Mesenchymal stem cell (in vitro differentiated cells and primary cell): ENCODE measurements around the gene CX3CR1.

ENCODE experiments used
- DNase-seq: peaks from one replicate; pipeline ENCODE4 v3.0.0-alpha.2; 2013
- H2AFZ ChIP-seq: one replicate; pipeline ENCODE4 v1.6.1; 2013; ENCODE audit warnings: low read depth, mild to moderate bottlenecking, control low read depth, inconsistent platforms, low read length, moderate library complexity
- H2AK5ac ChIP-seq: 2 replicates; pipeline ENCODE4 v1.6.1; 2013; ENCODE audit warnings: low read length, moderate library complexity, mild to moderate bottlenecking, inconsistent platforms; ENCODE audit not compliant: severe bottlenecking
- H2BK120ac ChIP-seq: one replicate; pipeline ENCODE4 v1.6.1; 2013; ENCODE audit warnings: low read depth, mild to moderate bottlenecking, inconsistent platforms, low read length, moderate library complexity
- H2BK12ac ChIP-seq, 2 experiments: one replicate each; pipeline ENCODE4 v1.6.1; 2013; ENCODE audit warnings: inconsistent platforms in 2 of 2, low read length in 2 of 2, mild to moderate bottlenecking in 2 of 2, moderate library complexity in 2 of 2, control low read depth in 1 of 2
- H2BK15ac ChIP-seq: one replicate; pipeline ENCODE4 v1.6.1; 2013; ENCODE audit warnings: mild to moderate bottlenecking, low read depth, inconsistent platforms; ENCODE audit not compliant: poor library complexity, severe bottlenecking
- H2BK5ac ChIP-seq: 2 replicates; pipeline ENCODE4 v1.6.1; 2013; ENCODE audit warnings: low read depth, mild to moderate bottlenecking, low read length, control low read depth, inconsistent platforms; ENCODE audit not compliant: poor library complexity, severe bottlenecking
- H3K14ac ChIP-seq, 2 experiments: one replicate each; pipeline ENCODE4 v1.6.1; 2013; ENCODE audit warnings: inconsistent platforms in 2 of 2, low read length in 2 of 2, control low read depth in 1 of 2, mild to moderate bottlenecking in 1 of 2, moderate library complexity in 1 of 2
- H3K18ac ChIP-seq, 2 experiments: one replicate each; pipeline ENCODE4 v1.6.1; 2013; ENCODE audit warnings: inconsistent platforms in 2 of 2, low read length in 2 of 2, control low read depth in 1 of 2, low read depth in 1 of 2, mild to moderate bottlenecking in 1 of 2
- H3K23ac ChIP-seq, 2 experiments: one replicate each; pipeline ENCODE4 v1.6.1; 2013; ENCODE audit warnings: inconsistent platforms in 2 of 2, low read length in 2 of 2, mild to moderate bottlenecking in 2 of 2, moderate library complexity in 2 of 2, control low read depth in 1 of 2
- H3K27ac ChIP-seq: 2 replicates; pipeline ENCODE4 v1.5.1; 2013; ENCODE audit warnings: mild to moderate bottlenecking, moderate library complexity, low read length, control low read depth, inconsistent platforms; ENCODE audit not compliant: poor library complexity, severe bottlenecking
- H3K27me3 ChIP-seq, 2 experiments: 2 replicates each; pipeline versions ENCODE4 v1.6.1 to v1.7.0; 2013; ENCODE audit warnings: low read length in 2 of 2, mild to moderate bottlenecking in 2 of 2, moderate library complexity in 2 of 2, control low read depth in 1 of 2, inconsistent platforms in 1 of 2; ENCODE audit not compliant: control insufficient read depth in 1 of 2, insufficient read depth in 1 of 2
- H3K36me3 ChIP-seq, 2 experiments: 2 replicates each; pipeline versions ENCODE4 v1.6.1 to v1.7.0; 2013; ENCODE audit warnings: low read length in 2 of 2, control low read depth in 1 of 2, inconsistent platforms in 1 of 2, low read depth in 1 of 2, mild to moderate bottlenecking in 1 of 2; ENCODE audit not compliant: insufficient read depth in 2 of 2, control insufficient read depth in 1 of 2
- H3K4ac ChIP-seq, 2 experiments: one replicate each; pipeline ENCODE4 v1.6.1; 2013; ENCODE audit warnings: inconsistent platforms in 2 of 2, low read length in 2 of 2, mild to moderate bottlenecking in 2 of 2, moderate library complexity in 2 of 2, control low read depth in 1 of 2, low read depth in 1 of 2
- H3K4me1 ChIP-seq: 2 replicates; pipeline ENCODE4 v1.6.1; 2013; ENCODE audit warnings: low read depth, low read length, control low read depth; ENCODE audit not compliant: control insufficient read depth, insufficient read depth
- H3K4me2 ChIP-seq: 2 replicates; pipeline ENCODE4 v1.6.1; 2013; ENCODE audit warnings: low read length, mild to moderate bottlenecking, inconsistent platforms; ENCODE audit not compliant: poor library complexity, severe bottlenecking
- H3K4me3 ChIP-seq, 2 experiments: 2 replicates each; pipeline versions ENCODE4 v1.5.1 to v1.7.0; 2013; ENCODE audit warnings: low read length in 2 of 2, mild to moderate bottlenecking in 2 of 2, control low read depth in 1 of 2, low read depth in 1 of 2; ENCODE audit not compliant: insufficient read depth in 1 of 2
- H3K79me1 ChIP-seq: replicated peaks from 2 replicates; pipeline ENCODE4 v1.6.1; 2013; ENCODE audit warnings: mild to moderate bottlenecking, control low read depth, low read length, inconsistent platforms; ENCODE audit not compliant: poor library complexity, severe bottlenecking
- H3K9ac ChIP-seq: 2 replicates; pipeline ENCODE4 v1.7.0; 2013; ENCODE audit warnings: mild to moderate bottlenecking, low read length, moderate library complexity
- H3K9me3 ChIP-seq: 2 replicates; pipeline ENCODE4 v1.7.0; 2013; ENCODE audit warnings: mild to moderate bottlenecking, low read length; ENCODE audit not compliant: control insufficient read depth
- H4K8ac ChIP-seq: one replicate; pipeline ENCODE4 v1.6.1; 2013; ENCODE audit warnings: inconsistent platforms, mild to moderate bottlenecking, low read length, moderate library complexity
- H4K91ac ChIP-seq: one replicate; pipeline ENCODE4 v1.6.1; 2013; ENCODE audit warnings: mild to moderate bottlenecking, low read length, inconsistent platforms
- WGBS: methylation state at CpG from one replicate; pipeline ENCODE4 v1.1.7; 2013; ENCODE audit warnings: mixed read lengths; 5-methylcytosine and 5-hydroxymethylcytosine counted together

The CX3CR1 gene

GRCh38 chr3:39288300-39288808 is 8.5 kb upstream of the CX3CR1 start:
- 18% methylated on average over 3 of the region's 3 CpGs for WGBS
- no peak overlapping the region for H4K8ac ChIP-seq

GRCh38 chr3:39287216-39288164 is 7.7 kb upstream of the CX3CR1 start:
- no peak overlapping the region for H3K18ac ChIP-seq
- H3K27me3 ChIP-seq, result peaks cover 0 to 3% of the 10 kb centered on the region in 2 experiments
- H2BK12ac ChIP-seq, result no peak overlapping the region
- no peak overlapping the region for H4K8ac ChIP-seq
- no peaks in the 10 kb centered on the region for H3K9me3 ChIP-seq
- H3K9ac ChIP-seq, result no peak overlapping the region
- no peak overlapping the region for H2AFZ ChIP-seq
- H3K4me2 ChIP-seq, result no peak overlapping the region
- H3K4me3 ChIP-seq, result no peak overlapping the region
- H2BK15ac ChIP-seq, result no peak overlapping the region
- H3K14ac ChIP-seq, result no peak overlapping the region
- no peak overlapping the region for H2BK120ac ChIP-seq
- no peaks in the 10 kb centered on the region for H3K79me1 ChIP-seq
- no peak for DNase-seq
- no peak overlapping the region for H2AK5ac ChIP-seq
- no peak overlapping the region for H4K91ac ChIP-seq
- peaks cover 2% of the 10 kb centered on the region for H3K4me1 ChIP-seq
- no peak overlapping the region for H3K27ac ChIP-seq
- no peak overlapping the region for H3K23ac ChIP-seq
- no peak overlapping the region for H2BK5ac ChIP-seq
- no peak overlapping the region for H3K4ac ChIP-seq
- H3K36me3 ChIP-seq, result no peaks in the 10 kb centered on the region
- WGBS, result 68% methylated on average over 7 of the region's 8 CpGs

More at GRCh38 chr3:39288300-39288808, 8.5 kb upstream of the CX3CR1 start:
- Histone ChIP-seq H4K91ac (no peak overlapping the region), H2BK120ac (no peak overlapping the region), H2BK5ac (no peak overlapping the region), H3K4ac (no peak overlapping the region), H3K27me3 (peaks cover 0 to 3% of the 10 kb centered on the region in 2 experiments), H3K4me1 (peaks cover 2% of the 10 kb centered on the region), H3K79me1 (no peaks in the 10 kb centered on the region), H3K36me3 (no peaks in the 10 kb centered on the region), H3K4me3 (no peak overlapping the region), H2BK12ac (no peak overlapping the region), H3K9me3 (no peaks in the 10 kb centered on the region), H3K4me2 (no peak overlapping the region), H3K18ac (no peak overlapping the region), H3K9ac (no peak overlapping the region), H2BK15ac (no peak overlapping the region), H2AFZ (no peak overlapping the region), H3K27ac (no peak overlapping the region), H3K14ac (no peak overlapping the region), H3K23ac (no peak overlapping the region), H2AK5ac (no peak overlapping the region)
- DNase-seq, result peak; percentile 78

DNA sequence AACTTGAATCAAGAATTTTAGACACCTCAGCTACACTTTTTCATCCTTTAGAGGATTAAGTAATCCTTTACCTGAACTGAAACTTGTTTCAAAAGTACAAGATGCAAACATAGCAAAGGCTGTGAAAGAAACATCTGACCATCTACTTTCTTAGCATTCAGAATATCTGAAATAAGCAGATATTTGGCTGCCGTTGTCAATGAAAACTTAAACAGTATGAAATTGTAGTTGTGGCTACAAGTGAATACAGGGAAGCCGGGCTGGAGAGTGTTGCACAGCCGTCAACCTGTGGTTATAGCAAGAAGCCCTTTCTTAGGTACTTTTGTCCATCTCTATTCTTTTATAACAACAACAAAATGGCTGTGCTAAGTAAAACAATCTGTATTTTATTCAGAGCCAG is 6.9 kb upstream of the CX3CR1 start:
- Histone ChIP-seq H3K79me1 (no peaks in the 10 kb centered on the region), H2BK15ac (no peak overlapping the region), H3K4ac (no peak overlapping the region), H2BK5ac (no peak overlapping the region), H3K36me3 (no peaks in the 10 kb centered on the region), H2AFZ (no peak overlapping the region), H3K4me3 (no peak overlapping the region), H3K9me3 (no peaks in the 10 kb centered on the region), H3K4me2 (no peak overlapping the region), H3K27me3 (peaks cover 0 to 3% of the 10 kb centered on the region in 2 experiments), H3K18ac (no peak overlapping the region), H3K4me1 (peaks cover 2% of the 10 kb centered on the region), H3K23ac (no peak overlapping the region), H4K8ac (no peak overlapping the region), H4K91ac (no peak overlapping the region), H3K14ac (no peak overlapping the region), H3K27ac (no peak overlapping the region), H2BK12ac (no peak overlapping the region), H2BK120ac (no peak overlapping the region), H3K9ac (no peak overlapping the region), H2AK5ac (no peak overlapping the region)
- no CpG with 5 or more reads among the region's 3 CpGs for WGBS
- DNase-seq, result no peak

- Histone ChIP-seq H3K18ac (no peak overlapping the region), H3K9ac (no peak overlapping the region), H3K79me1 (no peaks in the 10 kb centered on the region), H4K91ac (no peak overlapping the region), H2BK12ac (no peak overlapping the region), H2BK15ac (no peak overlapping the region), H3K9me3 (no peaks in the 10 kb centered on the region), H3K36me3 (no peaks in the 10 kb centered on the region), H3K27me3 (peaks cover 0 to 10% of the 10 kb centered on the region in 2 experiments), H2BK120ac (no peak overlapping the region), H2AK5ac (no peak overlapping the region), H2AFZ (no peak overlapping the region), H3K27ac (no peak overlapping the region), H3K4me2 (no peak overlapping the region), H3K23ac (no peak overlapping the region), H3K4me1 (peaks cover 2% of the 10 kb centered on the region), H4K8ac (no peak overlapping the region), H2BK5ac (no peak overlapping the region), H3K4me3 (no peak overlapping the region), H3K4ac (no peak overlapping the region), H3K14ac (no peak overlapping the region)
- DNase-seq, result no peak
These were observed 5.5 kb upstream of the CX3CR1 start for GRCh38 chr3:39285332-39285731.
